GM18502 (cell line): ENCODE data around the gene NUDT1.

Experiments used
- ATAC-seq: cut with Tn5 transposase; IDR thresholded peaks from one replicate; pipeline ENCODE4 v1.9.1; 2021; ENCODE audit warnings: mild to moderate bottlenecking; ENCODE audit not compliant: unreplicated experiment, poor library complexity

Gene NUDT1

GRCh38 chr7:2241580-2242540, at the start of gene NUDT1, which contains the start of gene MRM2:
Gene NUDT1, plus strand, starts transcription at chr7:2242226. Its CDS starts 2,349 bp downstream, at chr7:2244575.
Gene MRM2, minus strand, starts transcription at chr7:2242205. Its CDS starts 36 bp downstream, at chr7:2242169.
- peak; percentile 65 for ATAC-seq

GRCh38 chr7:2192831-2193534, 49.0 kb upstream of the NUDT1 start:
- no peak for ATAC-seq

- no peak for ATAC-seq
Observed at GRCh38 chr7:2193575-2194305, 48.3 kb upstream of the NUDT1 start.

- ATAC-seq = no peak
Observed at GRCh38 chr7:2195400-2196246, 46.4 kb upstream of the NUDT1 start.

GRCh38 chr7:2196381-2197378, 45.3 kb upstream of the NUDT1 start:
- ATAC-seq = no peak

- no peak for ATAC-seq
Observed at GRCh38 chr7:2197436-2198155, 44.4 kb upstream of the NUDT1 start.

GRCh38 chr7:2198206-2198605, 43.8 kb upstream of the NUDT1 start:
- no peak for ATAC-seq

GRCh38 chr7:2198760-2199159, 43.3 kb upstream of the NUDT1 start:
- no peak for ATAC-seq

- no peak for ATAC-seq
Observed at GRCh38 chr7:2199528-2199927, 42.5 kb upstream of the NUDT1 start.

- ATAC-seq = no peak
Observed at GRCh38 chr7:2199956-2200583, 42.0 kb upstream of the NUDT1 start.

- no peak for ATAC-seq
Observed at GRCh38 chr7:2200584-2200980, 41.4 kb upstream of the NUDT1 start.

- no peak for ATAC-seq
Observed at GRCh38 chr7:2201128-2201527, 40.9 kb upstream of the NUDT1 start.

- ATAC-seq = no peak
Observed at GRCh38 chr7:2201686-2202360, 40.2 kb upstream of the NUDT1 start.

- no peak for ATAC-seq
Observed at GRCh38 chr7:2202361-2202761, 39.7 kb upstream of the NUDT1 start.

- no peak for ATAC-seq
Observed at GRCh38 chr7:2202901-2203765, 38.9 kb upstream of the NUDT1 start.

- ATAC-seq = no peak
Observed at GRCh38 chr7:2203766-2204300, 38.2 kb upstream of the NUDT1 start.
